HepG2 (cell line): ENCODE results near the gene PODXL2. TPM values are rescaled to one million over a fixed set of nuclear protein-coding genes. Genes with fewer than 3 reads are reported as not detected.

Experiments used
- ATAC-seq: fragments of 200-7000 bp; cut with Tn5 transposase; 3 replicates; pipeline ENCODE4 v1.9.1; 2020; ENCODE audit warnings: mild to moderate bottlenecking, moderate library complexity
- BruUV-seq: library from RNA; stranded (reverse); fragments of 400-500 nt; replicated peaks from 2 replicates; lab custom pipeline; 2021; lab: Mats Ljungman, UMichigan
- CTCF ChIA-PET: fragments of 300-600 bp; formaldehyde crosslinking; extraction: SDS; loops from one replicate; lab custom pipeline; 2021; ENCODE audit warnings: low total read pairs, inconsistent platforms, low intra/inter-chr PET ratio; lab: Yijun Ruan, JAX
- POLR2A ChIA-PET: fragments of 350-600 bp; sonication (Branson Sonifier 250); formaldehyde crosslinking; loops from one replicate; lab custom pipeline; 2020; ENCODE audit warnings: antibody characterized with exemption, inconsistent platforms; lab: Yijun Ruan, JAX
- DNase-seq: peaks from one replicate; pipeline ENCODE4 v3.0.0-alpha.2; 2015; ENCODE audit warnings: low spot score
- FAIRE-seq: peaks from 3 replicates; lab custom pipeline; 2011; peaks lifted over from hg19 to GRCh38; lab: Jason Lieb, UNC
- H2AFZ ChIP-seq: one replicate; pipeline ENCODE4 v1.6.1; 2011; ENCODE audit warnings: low read length, inconsistent platforms
- H3K27ac ChIP-seq: fragments of 300-600 bp; 3 replicates; pipeline ENCODE4 v1.8.0; 2011; ENCODE audit warnings: mixed run types, mild to moderate bottlenecking, mixed read lengths, low read length, inconsistent platforms; ENCODE audit not compliant: insufficient read depth; ENCODE audit errors: extremely low read length
- H3K27me3 ChIP-seq, 2 experiments: fragments of 200-600 bp in 1 of 2; 2 replicates in 1 of 2; 3 replicates in 1 of 2; pipeline versions ENCODE4 v1.6.0 to v1.8.0; 2011; ENCODE audit warnings: low read length in 2 of 2, mild to moderate bottlenecking in 2 of 2, moderate library complexity in 2 of 2, inconsistent platforms in 1 of 2; ENCODE audit not compliant: insufficient read depth in 2 of 2, control insufficient read depth in 1 of 2
- H3K36me3 ChIP-seq, 2 experiments: fragments of 200-600 bp in 1 of 2; replicated peaks in 1 of 2; 2 replicates in 1 of 2; 3 replicates in 1 of 2; pipeline versions ENCODE4 v1.5.1 to v1.8.0; 2011; ENCODE audit warnings: low read length in 2 of 2, inconsistent platforms in 1 of 2; ENCODE audit not compliant: insufficient read depth in 2 of 2, control insufficient read depth in 1 of 2
- H3K4me1 ChIP-seq: 2 replicates; pipeline ENCODE4 v1.5.1; 2012; ENCODE audit warnings: low read length, inconsistent platforms; ENCODE audit not compliant: insufficient read depth
- H3K4me2 ChIP-seq: 2 replicates; pipeline ENCODE4 v1.6.0; 2011; ENCODE audit warnings: low read depth, low read length, inconsistent platforms
- H3K4me3 ChIP-seq, 3 experiments: fragments of 200-600 bp in 1 of 3; sonication (generic), shearing (Covaris generic) in 1 of 3; replicated peaks in 1 of 3; 2 replicates each; pipeline ENCODE4 v1.5.1; 2011 to 2016; ENCODE audit warnings: low read length in 3 of 3, inconsistent platforms in 2 of 3, low read depth in 2 of 3, mild to moderate bottlenecking in 2 of 3, control low read depth in 1 of 3, mixed read lengths in 1 of 3; ENCODE audit not compliant: insufficient read depth in 1 of 3
- H3K79me2 ChIP-seq: one replicate; pipeline ENCODE4 v1.6.1; 2011; ENCODE audit warnings: low read length, inconsistent platforms; ENCODE audit not compliant: insufficient read depth
- H3K9ac ChIP-seq: 2 replicates; pipeline ENCODE4 v1.6.0; 2011; ENCODE audit warnings: mild to moderate bottlenecking, low read depth, low read length, inconsistent platforms; ENCODE audit not compliant: insufficient read depth
- H3K9me3 ChIP-seq: 2 replicates; pipeline ENCODE4 v1.5.1; 2012; ENCODE audit warnings: mild to moderate bottlenecking, low read length
- H4K20me1 ChIP-seq: 2 replicates; pipeline ENCODE4 v1.6.0; 2011; ENCODE audit warnings: inconsistent platforms, mild to moderate bottlenecking, low read length, moderate library complexity; ENCODE audit not compliant: insufficient read depth
- CBFB ChIP-seq: sonication (generic); formaldehyde crosslinking; IDR thresholded peaks from 2 replicates; pipeline ENCODE4 v1.4.0; 2020; ENCODE audit warnings: missing genetic modification reagents
- CBX2 ChIP-seq, 2 experiments: fragments of 200-600 bp in 1 of 2; sonication (generic); formaldehyde crosslinking in 1 of 2; IDR thresholded peaks; 2 replicates each; pipeline versions ENCODE4 v1.7.0 to v1.8.1; 2018 to 2022; ENCODE audit warnings: low read depth in 2 of 2, low read length in 1 of 2, mild to moderate bottlenecking in 1 of 2, missing genetic modification reagents in 1 of 2
- NRL ChIP-seq: sonication (generic); formaldehyde crosslinking; IDR thresholded peaks from 2 replicates; pipeline ENCODE4 v1.5.0; 2020; ENCODE audit warnings: missing genetic modification reagents, mild to moderate bottlenecking, moderate library complexity, borderline replicate concordance
- SMARCE1 ChIP-seq: fragments of 450-650 bp; IDR thresholded peaks from 2 replicates; pipeline ENCODE4 v1.6.1; 2017; ENCODE audit warnings: borderline replicate concordance
- SRY ChIP-seq: sonication (generic); formaldehyde crosslinking; IDR thresholded peaks from 2 replicates; pipeline ENCODE4 v1.8.0; 2022; ENCODE audit warnings: mild to moderate bottlenecking, missing genetic modification reagents
- UBTF ChIP-seq: sonication (generic); formaldehyde crosslinking; IDR thresholded peaks from 2 replicates; pipeline ENCODE4 v1.4.0; 2020; ENCODE audit warnings: mild to moderate bottlenecking, missing genetic modification reagents
- ZNF292 ChIP-seq: sonication (generic); formaldehyde crosslinking; IDR thresholded peaks from 2 replicates; pipeline ENCODE4 v1.8.1; 2022; ENCODE audit warnings: mild to moderate bottlenecking, low read depth, missing genetic modification reagents, borderline replicate concordance
- ZNF335 ChIP-seq: sonication (generic); formaldehyde crosslinking; IDR thresholded peaks from 2 replicates; pipeline ENCODE4 v1.4.0; 2020; ENCODE audit warnings: missing genetic modification reagents
- ZNF629 ChIP-seq: sonication (generic); formaldehyde crosslinking; conservative IDR thresholded peaks from 2 replicates; pipeline ENCODE4 v1.5.0; 2020; ENCODE audit warnings: missing genetic modification reagents
- WGBS: methylation state at CpG from one replicate; pipeline ENCODE4 v1.1.6; 2017; ENCODE audit warnings: low lambda C conversion rate; 5-methylcytosine and 5-hydroxymethylcytosine counted together
- in situ Hi-C: cut with HindIII; loops from 2 replicates; pipeline ENCODE4 v1.10.0; 2017; ENCODE audit warnings: low pct_unique_long_range_greater_than_20kb; ENCODE audit not compliant: extremely low pct_ligation_motif_present
- intact Hi-C: fragments of 100-400 bp; cut with micrococcal nuclease; formaldehyde crosslinking; loops from one replicate; pipeline ENCODE4 v1.10.0; 2022; ENCODE audit not compliant: unreplicated experiment
- polyA plus RNA-seq, 8 experiments: library from polyadenylated mRNA; depleted of rRNA in 3 of 8; stranded (reverse) in 7 of 8; unstranded in 1 of 8; fragments of >200 nt; fragmentation: Illumina TruSeq in 4 of 8; extraction: Trizol in 4 of 8; gene quantifications; 2 replicates each; pipeline versions ENCODE4 v1.2.1 to v1.2.3, GENCODE V29; 2011 to 2016; ENCODE audit warnings: low read depth in 4 of 8, missing spikeins in 1 of 8, mixed read lengths in 1 of 8; ENCODE audit not compliant: insufficient read depth in 1 of 8
- total RNA-seq, 5 experiments: library from RNA; depleted of rRNA; stranded (reverse); fragments of >200 nt; fragmentation: Illumina TruSeq; extraction: Trizol; gene quantifications; 2 replicates each; pipeline ENCODE4 v1.2.3, GENCODE V29; 2016; ENCODE audit warnings: low read depth in 1 of 5

Gene PODXL2
- total and polyA plus RNA-seq, 2 of the 13 experiments (the other 11 are each of a cell fraction or from before 2014, with no cell fraction given), result 20.4 to 25.1 TPM

- Histone ChIP-seq H3K9me3 (no peaks in the 10 kb centered on the region), H3K4me2 (no peak overlapping the region), H3K27ac (no peak overlapping the region), H3K27me3 (peaks cover 4 to 49% of the 10 kb centered on the region in 2 experiments), H3K79me2 (no peaks in the 10 kb centered on the region), H3K9ac (no peak overlapping the region), H4K20me1 (no peaks in the 10 kb centered on the region), H3K4me3 (no peak overlapping the region), H3K4me1 (no peaks in the 10 kb centered on the region), H2AFZ (no peak overlapping the region), H3K36me3 (no peaks in the 10 kb centered on the region)
- intact Hi-C loops, result no loop called here
- ChIA-PET POLR2A (no interaction called here), CTCF (no interaction called here)
- 0% methylated on average over 3 of the region's 3 CpGs for WGBS
- no TSS peak for BruUV-seq
- DNase-seq, result no peak
- in situ Hi-C loops, result no loop called here
- ATAC-seq, result no peak
- TF ChIP-seq NRL (no peak), SRY (CRISPR knock-in tag) (no peak), ZNF335 (CRISPR knock-in tag) (no peak), CBX2 (IDR thresholded peaks at IDR 0.05; ENCODE audit: low read depth, low read length) (no peak), CBX2 (CRISPR knock-in tag; IDR thresholded peaks at IDR 0.05; ENCODE audit: low read depth) (no peak), ZNF292 (CRISPR knock-in tag) (no peak), SMARCE1 (no peak), UBTF (CRISPR knock-in tag) (no peak), ZNF629 (CRISPR knock-in tag) (peak; percentile 38; the same call in 1 of the 2 replicates), CBFB (CRISPR knock-in tag) (no peak)
- FAIRE-seq, result no peak
Measured at GRCh38 chr3:127709320-127710060, 80.5 kb downstream of the PODXL2 start.
